Upper lobe of left lung (tissue), 6 donors: ENCODE measurements around the gene KRT35. TPM values are rescaled to one million over a fixed set of nuclear protein-coding genes. Genes with fewer than 3 reads are reported as not detected.

Source experiments
- ATAC-seq, 2 donors: fragments of 200-7000 bp; cut with Tn5 transposase; one replicate each; pipeline ENCODE4 v1.9.1; 2022; ENCODE audit warnings: mild to moderate bottlenecking in 2 of 2, moderate library complexity in 2 of 2; ENCODE audit not compliant: low FRiP score in 2 of 2
- DNase-seq, 2 donors: peaks; one replicate each; pipeline ENCODE4 v3.0.0-alpha.2; 2019 to 2020
- H3K27ac ChIP-seq, 4 donors: fragments of 200-600 bp; sonication (generic); one replicate each; pipeline ENCODE4 v1.5.1; 2016 to 2019
- H3K27me3 ChIP-seq, 4 donors: fragments of 200-600 bp; sonication (generic); one replicate each; pipeline ENCODE4 v1.5.1; 2017 to 2019
- H3K36me3 ChIP-seq, 4 donors: fragments of 200-600 bp; sonication (generic); one replicate each; pipeline ENCODE4 v1.5.1; 2016 to 2019
- H3K4me1 ChIP-seq, 4 donors: fragments of 200-600 bp; sonication (generic); one replicate each; pipeline ENCODE4 v1.5.1; 2018 to 2019
- H3K4me3 ChIP-seq, 4 donors: fragments of 200-600 bp; sonication (generic); one replicate each; pipeline ENCODE4 v1.5.1; 2017 to 2019; ENCODE audit warnings: mild to moderate bottlenecking in 2 of 4, moderate library complexity in 1 of 4
- H3K9me3 ChIP-seq, 4 donors: fragments of 200-600 bp; sonication (generic); one replicate each; pipeline ENCODE4 v1.5.1; 2018 to 2019
- EP300 ChIP-seq, 4 donors: sonication (generic); formaldehyde crosslinking; IDR thresholded peaks; one replicate each; pipeline ENCODE4 v1.5.1; 2017; ENCODE audit warnings: antibody characterized with exemption in 4 of 4, control low read depth in 2 of 4
- POLR2A ChIP-seq, 4 donors: fragments of 450-650 bp; IDR thresholded peaks; one replicate each; pipeline ENCODE4 v1.5.1; 2016 to 2017; ENCODE audit warnings: antibody characterized with exemption in 4 of 4, mild to moderate bottlenecking in 2 of 4
- POLR2AphosphoS5 ChIP-seq, 2 donors: sonication (generic); formaldehyde crosslinking; IDR thresholded peaks; one replicate each; pipeline ENCODE4 v1.5.1; 2017; ENCODE audit warnings: antibody characterized with exemption in 2 of 2
- WGBS, 2 donors: methylation state at CpG; one replicate each; pipeline ENCODE4 v1.1.5; 2017 to 2018; 5-methylcytosine and 5-hydroxymethylcytosine counted together
- total RNA-seq, 6 donors: library from RNA; depleted of rRNA in 4 of 6; stranded (reverse); fragments of >200 nt in 4 of 6; gene quantifications; one replicate each; pipeline versions ENCODE4 v1.1.0 to v1.2.1, GENCODE V29; 2016 to 2021
- TF ChIP-seq, protein P1 (sequence below), 6 experiments: fragments of 450-650 bp in 4 of 6; fragments of 200-600 bp in 2 of 6; sonication (generic) in 2 of 6; IDR thresholded peaks; one replicate each; pipeline ENCODE4 v1.5.1; 2016 to 2019; ENCODE audit warnings: antibody characterized with exemption in 6 of 6
- donor health status: DM: no; HTN: no; CAD: no; lungs with moderate emphysema.
- donor health status: DM: no; HTN: yes; CAD: no; lungs with severe emphysema.

Gene KRT35
- total RNA-seq, 6 donors from 2014 or later, result not detected

DNA sequence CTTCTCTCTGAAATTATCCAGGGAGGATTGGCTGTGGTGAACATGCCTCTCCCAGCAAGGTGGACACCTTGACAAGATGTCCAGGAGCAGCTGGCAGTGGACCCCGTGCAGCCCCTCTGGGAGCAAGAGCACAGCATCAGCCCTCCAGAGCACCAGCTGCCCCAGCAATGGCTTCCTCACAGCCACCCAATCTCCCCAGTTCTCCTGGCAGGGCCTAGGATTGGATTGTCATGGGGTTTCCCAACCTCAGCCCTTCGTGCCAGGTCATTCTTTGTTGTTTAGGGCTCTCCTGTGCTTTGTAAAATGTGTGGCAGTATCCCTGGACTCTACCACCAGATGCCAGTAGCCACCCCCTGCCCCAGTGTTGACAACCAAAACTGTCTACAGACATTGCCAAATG, 10.5 kb upstream of the KRT35 start:
- WGBS, 2 donors, result 90% methylated on average over 2 of the region's 2 CpGs; no CpG with 5 or more reads in 1 of the 2 donors
- TF ChIP-seq, protein P1, sequence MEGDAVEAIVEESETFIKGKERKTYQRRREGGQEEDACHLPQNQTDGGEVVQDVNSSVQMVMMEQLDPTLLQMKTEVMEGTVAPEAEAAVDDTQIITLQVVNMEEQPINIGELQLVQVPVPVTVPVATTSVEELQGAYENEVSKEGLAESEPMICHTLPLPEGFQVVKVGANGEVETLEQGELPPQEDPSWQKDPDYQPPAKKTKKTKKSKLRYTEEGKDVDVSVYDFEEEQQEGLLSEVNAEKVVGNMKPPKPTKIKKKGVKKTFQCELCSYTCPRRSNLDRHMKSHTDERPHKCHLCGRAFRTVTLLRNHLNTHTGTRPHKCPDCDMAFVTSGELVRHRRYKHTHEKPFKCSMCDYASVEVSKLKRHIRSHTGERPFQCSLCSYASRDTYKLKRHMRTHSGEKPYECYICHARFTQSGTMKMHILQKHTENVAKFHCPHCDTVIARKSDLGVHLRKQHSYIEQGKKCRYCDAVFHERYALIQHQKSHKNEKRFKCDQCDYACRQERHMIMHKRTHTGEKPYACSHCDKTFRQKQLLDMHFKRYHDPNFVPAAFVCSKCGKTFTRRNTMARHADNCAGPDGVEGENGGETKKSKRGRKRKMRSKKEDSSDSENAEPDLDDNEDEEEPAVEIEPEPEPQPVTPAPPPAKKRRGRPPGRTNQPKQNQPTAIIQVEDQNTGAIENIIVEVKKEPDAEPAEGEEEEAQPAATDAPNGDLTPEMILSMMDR (IDR thresholded peaks at IDR 0.05), result no peak
- TF ChIP-seq POLR2AphosphoS5 (IDR thresholded peaks at IDR 0.05), result no peak
- TF ChIP-seq EP300 (IDR thresholded peaks at IDR 0.05), result no peak
- TF ChIP-seq POLR2A (IDR thresholded peaks at IDR 0.05), result no peak
- ATAC-seq (no peak), DNase-seq (no peak)
- Histone ChIP-seq H3K9me3 (no peaks in the 10 kb centered on the region), H3K36me3 (no peaks in the 10 kb centered on the region), H3K27me3 (no peaks in the 10 kb centered on the region), H3K4me3 (no peak overlapping the region), H3K27ac (no peak overlapping the region), H3K4me1 (peaks cover 6 to 12% (median 7%) of the 10 kb centered on the region in 4 donors)

DNA sequence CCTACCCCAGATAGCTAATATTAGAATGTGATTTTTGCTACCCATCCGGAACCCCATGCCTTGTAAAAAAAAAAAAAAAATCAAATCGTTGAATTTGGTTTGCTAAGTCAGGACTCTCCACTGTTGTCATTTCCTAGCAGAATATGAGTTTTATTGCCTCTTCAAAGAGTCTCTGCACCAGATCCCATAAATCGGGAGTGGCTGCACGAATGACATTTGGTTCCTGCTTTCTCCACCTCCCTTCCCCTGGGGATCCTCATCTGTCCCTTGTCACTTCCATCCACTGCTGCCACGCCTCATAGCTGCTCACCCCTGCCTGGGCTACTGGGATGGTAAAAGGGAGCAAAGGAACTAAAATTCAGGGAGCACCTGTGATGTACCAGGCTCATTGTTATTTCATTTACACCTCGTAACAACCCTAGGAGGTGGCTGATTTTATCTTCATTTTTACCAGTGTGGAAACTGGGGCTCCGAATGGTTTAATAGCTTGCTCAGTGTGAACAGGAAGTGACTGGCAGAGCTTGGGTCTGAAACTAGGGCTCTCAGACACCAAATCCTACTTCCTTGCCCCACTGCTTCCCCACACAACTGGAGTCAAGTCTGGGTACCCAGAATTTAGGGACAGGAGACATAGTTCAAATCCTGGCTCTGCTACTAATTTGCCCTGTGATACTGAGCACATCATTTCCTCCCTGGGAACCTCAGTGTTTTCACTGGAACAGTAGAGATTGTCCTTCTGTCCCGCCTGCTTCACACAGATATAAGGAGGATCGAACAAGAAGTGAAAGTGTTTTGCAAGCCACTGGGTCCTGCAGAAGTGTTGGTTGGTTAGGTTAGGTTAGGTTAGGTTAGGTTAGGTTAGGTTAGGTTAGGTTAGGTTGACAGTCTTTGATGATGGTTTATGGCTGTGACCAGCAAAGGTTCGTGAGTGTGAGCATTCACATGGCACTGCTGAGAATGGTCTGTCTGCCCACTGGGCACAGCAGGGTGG, 9.3 kb upstream of the KRT35 start:
- TF ChIP-seq, protein P1 (IDR thresholded peaks at IDR 0.05), result no peak
- TF ChIP-seq POLR2AphosphoS5 (IDR thresholded peaks at IDR 0.05) (no peak), POLR2A (IDR thresholded peaks at IDR 0.05) (no peak), EP300 (IDR thresholded peaks at IDR 0.05) (no peak)
- H3K4me1 ChIP-seq, result peaks cover 6 to 12% (median 7%) of the 10 kb centered on the region in 4 donors
- no peaks in the 10 kb centered on the region for H3K27me3 ChIP-seq
- DNase-seq (no peak), ATAC-seq (no peak)
- no peak overlapping the region for H3K4me3 ChIP-seq
- H3K27ac ChIP-seq, result peak overlapping the region in 1 of 4 donors; percentile 5
- 71 to 73% methylated on average over 10 of the region's 10 CpGs for WGBS, 2 donors
- H3K36me3 ChIP-seq, result no peaks in the 10 kb centered on the region
- no peaks in the 10 kb centered on the region for H3K9me3 ChIP-seq

DNA sequence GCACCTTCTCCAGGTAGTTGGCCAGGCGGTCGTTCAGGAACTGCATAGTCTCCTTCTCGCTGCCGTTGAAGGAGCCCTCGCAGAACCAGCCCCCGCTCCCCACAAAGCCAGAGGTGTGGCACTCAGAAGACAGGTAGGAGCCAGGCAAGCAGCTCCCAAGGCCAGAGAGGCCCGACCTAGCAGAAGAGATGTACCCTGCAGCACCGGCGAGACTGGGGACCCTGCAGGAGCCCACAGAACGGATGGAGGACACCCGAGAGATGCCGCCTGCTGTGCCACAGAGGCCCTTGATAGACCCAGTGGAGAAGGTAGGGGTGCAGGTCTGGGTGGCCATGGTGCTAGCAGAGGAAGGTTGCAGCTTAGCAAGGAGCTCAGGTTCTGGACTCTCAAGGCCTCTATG, 8.6 kb upstream of the KRT35 start, which contains the start of gene KRT36:
Gene KRT36 (minus strand): TSS at position 380 of the 400 bp plus-strand sequence. CDS start 46 bp downstream, at position 334.
- no peaks in the 10 kb centered on the region for H3K27me3 ChIP-seq
- 95 to 96% methylated on average over 9 to 12 of the region's 12 CpGs for WGBS, 2 donors
- ATAC-seq, result no peak

DNA sequence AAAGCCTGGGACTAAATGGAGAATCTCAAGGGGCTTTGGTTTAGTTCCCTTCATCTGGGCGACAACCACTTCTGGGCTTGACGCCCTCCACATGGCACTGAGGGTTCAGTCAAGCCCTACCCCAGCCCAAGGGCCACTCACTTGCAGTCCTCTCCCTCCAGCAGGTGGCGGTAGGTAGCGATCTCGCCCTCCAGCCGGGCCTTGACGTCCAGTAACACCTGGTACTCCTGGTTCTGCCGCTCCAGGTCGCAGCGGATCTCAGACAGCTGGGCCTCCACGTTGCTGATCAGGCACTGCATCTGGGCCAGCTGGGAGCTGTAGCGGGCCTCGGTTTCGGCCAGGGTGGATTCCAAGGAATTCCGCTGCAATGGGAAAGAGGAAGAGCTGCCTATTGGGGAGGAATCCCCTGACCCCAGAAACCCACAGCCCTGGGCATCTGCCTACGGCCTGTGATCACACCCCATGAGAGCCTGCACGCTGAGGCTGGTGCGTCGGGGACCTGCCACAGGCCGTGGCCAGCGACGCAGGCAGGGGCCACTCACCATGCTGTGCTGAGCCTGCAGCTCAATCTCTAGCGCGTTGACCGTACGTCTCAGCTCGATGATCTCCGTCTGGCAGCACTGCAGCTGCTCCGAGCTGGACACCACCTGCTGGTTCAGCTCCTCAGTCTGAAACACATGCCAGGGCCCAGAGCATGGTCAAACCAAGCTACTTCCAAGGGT, 6.0 kb upstream of the KRT35 start:
- H3K27me3 ChIP-seq, result no peaks in the 10 kb centered on the region
- no peaks in the 10 kb centered on the region for H3K36me3 ChIP-seq
- DNase-seq (peak; percentile 66 to 76), ATAC-seq (peak in 1 of 2 donors; percentile 40)
- 60 to 66% methylated on average over 18 to 28 of the region's 29 CpGs for WGBS, 2 donors
- no peaks in the 10 kb centered on the region for H3K9me3 ChIP-seq
- H3K4me3 ChIP-seq, result no peak overlapping the region
- H3K4me1 ChIP-seq, result peaks cover 0 to 4% (median 0%) of the 10 kb centered on the region in 4 donors
- no peak for TF ChIP-seq POLR2AphosphoS5 (IDR thresholded peaks at IDR 0.05)
- TF ChIP-seq, protein P1 (IDR thresholded peaks at IDR 0.05), result peak; percentile 23 to 59 (median 46)
- TF ChIP-seq EP300 (IDR thresholded peaks at IDR 0.05), result no peak
- H3K27ac ChIP-seq, result no peak overlapping the region

More for the DNA sequence above, 8.6 kb upstream of the KRT35 start, which contains the start of gene KRT36:
- no peaks in the 10 kb centered on the region for H3K9me3 ChIP-seq
- no peak for TF ChIP-seq EP300 (IDR thresholded peaks at IDR 0.05)
- TF ChIP-seq POLR2A (IDR thresholded peaks at IDR 0.05), result no peak
- TF ChIP-seq, protein P1 (IDR thresholded peaks at IDR 0.05), result no peak
- TF ChIP-seq POLR2AphosphoS5 (IDR thresholded peaks at IDR 0.05), result no peak
- H3K27ac ChIP-seq, result peak within 1 kb of the TSS in 1 of 4 donors; percentile 5
- peaks cover 6 to 12% (median 7%) of the 10 kb centered on the region in 4 donors for H3K4me1 ChIP-seq
- no peak for DNase-seq
- H3K4me3 ChIP-seq, result no peak within 1 kb of the TSS
- no peaks in the 10 kb centered on the region for H3K36me3 ChIP-seq
